Measurements from ENCODE around the gene STPG3. TPM values are rescaled to one million over a fixed set of nuclear protein-coding genes. Genes with fewer than 3 reads are reported as not detected.

STPG3 gene
- total and polyA plus RNA-seq, 2 experiments from 2014 or later = not detected

DNA sequence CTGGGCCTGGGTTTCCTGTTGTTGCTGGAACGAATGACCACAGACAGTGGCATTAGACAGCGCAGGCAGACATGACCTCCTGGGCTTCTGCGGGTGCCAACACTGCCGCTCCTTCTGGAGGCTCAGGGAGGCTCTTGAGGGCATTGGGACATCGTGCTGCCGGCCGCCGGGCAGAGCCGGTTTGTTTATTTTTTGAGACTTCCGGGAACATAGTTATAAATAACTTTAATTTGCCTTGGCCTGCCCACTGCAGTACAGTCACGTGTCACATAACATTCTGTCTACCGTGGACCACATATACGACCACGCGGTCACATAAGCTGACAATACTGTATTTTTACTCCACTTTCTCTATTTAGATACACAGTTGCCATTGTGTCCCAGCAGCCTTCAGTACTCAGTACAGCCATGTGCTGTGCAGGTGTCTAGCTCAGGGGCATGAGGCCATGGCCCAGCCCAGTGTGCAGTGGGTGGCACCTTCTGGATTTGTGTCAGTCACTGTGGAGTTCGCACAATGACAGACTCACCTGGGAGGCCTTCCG, 18.2 kb downstream of the STPG3 start:
- Histone ChIP-seq H3K9me3 (ENCODE audit: low read depth) (no peaks in the 10 kb centered on the region), H3K27me3 (replicated peaks; ENCODE audit: insufficient read depth) (no peaks in the 10 kb centered on the region), H3K4me2 (ENCODE audit: unreplicated experiment) (no peak overlapping the region), H3K27ac (no peak overlapping the region), H3K9me2 (ENCODE audit: insufficient read depth) (no peaks in the 10 kb centered on the region), H4K20me1 (ENCODE audit: insufficient read depth) (no peaks in the 10 kb centered on the region), H3K9ac (no peak overlapping the region), H3K79me2 (ENCODE audit: insufficient read depth) (0 out of 2 replicates have a peak, but pooled peaks cover 7% of the 10 kb centered on the region), H2AFZ (no peak overlapping the region), H3F3A (ENCODE audit: insufficient read depth) (no peaks in the 10 kb centered on the region), H3K36me3 (ENCODE audit: low read depth) (no peaks in the 10 kb centered on the region; the same call in 1 of the 2 replicates), H3K4me1 (ENCODE audit: insufficient read depth) (no peaks in the 10 kb centered on the region), H3K4me3 (no peak overlapping the region)
- no peak for TF ChIP-seq EZH2 (IDR thresholded peaks at IDR 0.05; ENCODE audit: insufficient read depth, poor library complexity, severe bottlenecking)
- no peak for TF ChIP-seq EZH2phosphoT487 (IDR thresholded peaks at IDR 0.05; ENCODE audit: insufficient read depth, low read depth)
- WGBS, 2 experiments (ENCODE audit: low coverage in 1 of 2, low lambda C conversion rate in 2 of 2, missing lambda C conversion rate in 2 of 2) = 80 to 83% methylated on average over 17 of the region's 17 CpGs
- no peak for DNase-seq
- in situ Hi-C loops (cut with MboI) = no loop called here

DNA sequence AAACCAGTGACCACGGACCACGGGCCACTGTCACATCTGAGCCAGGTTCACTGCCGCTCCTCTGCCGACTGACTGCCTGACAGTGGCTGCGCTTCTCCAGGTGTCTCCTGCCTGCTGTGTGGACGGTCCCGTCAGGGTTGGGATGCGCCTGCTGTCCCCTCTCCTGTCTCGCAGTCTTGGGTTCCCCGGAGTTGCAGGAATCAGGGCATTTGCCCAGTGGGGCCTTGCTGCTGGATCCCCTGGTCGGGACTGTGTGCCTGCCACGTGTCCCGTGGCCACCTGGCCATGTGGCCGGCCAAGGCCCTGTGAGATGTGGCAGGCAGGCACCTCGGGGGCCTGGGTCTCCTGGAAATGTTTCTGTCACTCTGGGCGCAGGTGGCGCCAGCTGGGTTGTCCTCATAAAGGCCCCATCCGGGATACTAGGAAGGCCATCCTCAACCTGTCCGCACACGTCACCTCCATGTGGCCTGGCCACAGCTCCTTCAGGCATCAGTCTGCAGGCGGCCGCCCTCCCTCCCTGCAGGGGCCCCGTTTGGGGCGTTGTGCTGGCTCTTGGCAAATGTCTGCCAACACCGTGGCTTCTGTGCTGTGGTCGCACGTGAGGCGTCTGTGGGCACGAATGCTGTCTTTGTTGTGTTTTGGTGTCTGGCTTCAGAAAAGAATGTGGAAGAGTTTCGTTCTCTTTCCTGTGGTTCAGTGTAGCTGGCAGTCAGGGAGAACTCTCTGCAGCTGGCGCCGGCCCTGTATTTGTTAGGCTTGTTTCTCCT, 20.0 kb downstream of the STPG3 start:
- no peaks in the 10 kb centered on the region for H4K20me1 ChIP-seq (ENCODE audit: insufficient read depth)
- H3K79me2 ChIP-seq (ENCODE audit: insufficient read depth) = no peaks in the 10 kb centered on the region
- TF ChIP-seq EZH2phosphoT487 (IDR thresholded peaks at IDR 0.05; ENCODE audit: insufficient read depth, low read depth) = no peak
- no peak for TF ChIP-seq EZH2 (IDR thresholded peaks at IDR 0.05; ENCODE audit: insufficient read depth, poor library complexity, severe bottlenecking)
- in situ Hi-C loops (cut with MboI) = no loop called here
- no peak overlapping the region for H3K4me3 ChIP-seq
- H2AFZ ChIP-seq = no peak overlapping the region
- no peak for DNase-seq
- no peaks in the 10 kb centered on the region for H3K27me3 ChIP-seq (replicated peaks; ENCODE audit: insufficient read depth)
- H3K4me1 ChIP-seq (ENCODE audit: insufficient read depth) = no peaks in the 10 kb centered on the region
- H3K9ac ChIP-seq = no peak overlapping the region
- H3K27ac ChIP-seq = no peak overlapping the region
- no peaks in the 10 kb centered on the region for H3K9me2 ChIP-seq (ENCODE audit: insufficient read depth)
- no peaks in the 10 kb centered on the region; the same call in 1 of the 2 replicates for H3K36me3 ChIP-seq (ENCODE audit: low read depth)
- H3K9me3 ChIP-seq (ENCODE audit: low read depth) = no peaks in the 10 kb centered on the region
- no peaks in the 10 kb centered on the region for H3F3A ChIP-seq (ENCODE audit: insufficient read depth)
- whole genome bisulfite sequencing, 2 experiments (ENCODE audit: low coverage in 1 of 2, low lambda C conversion rate in 2 of 2, missing lambda C conversion rate in 2 of 2) = 86 to 90% methylated on average over 29 to 32 of the region's 32 CpGs
- no peak overlapping the region for H3K4me2 ChIP-seq (ENCODE audit: unreplicated experiment)

DNA sequence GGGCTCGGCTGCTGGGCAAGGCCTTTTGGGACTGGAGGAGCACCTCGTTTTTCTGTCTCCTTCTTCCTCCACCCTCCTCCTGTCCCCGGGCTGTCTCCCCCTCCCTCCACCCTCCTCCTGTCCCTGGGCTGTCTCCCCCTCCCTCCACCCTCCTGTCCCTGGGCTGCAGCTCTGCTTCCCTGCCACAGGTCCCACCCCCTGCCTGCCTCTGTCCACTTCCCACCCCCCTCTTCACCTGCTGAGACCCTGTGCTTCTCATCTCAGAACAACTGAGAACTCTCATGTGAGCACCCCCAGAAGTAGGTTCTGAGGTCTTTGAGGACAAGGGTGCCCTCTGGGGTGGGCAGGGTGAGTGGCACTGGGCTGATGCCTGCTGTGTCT, 20.6 kb downstream of the STPG3 start:
- no peak for DNase-seq
- Histone ChIP-seq H3K4me3 (no peak overlapping the region), H3K9me2 (ENCODE audit: insufficient read depth) (no peaks in the 10 kb centered on the region), H3K27me3 (replicated peaks; ENCODE audit: insufficient read depth) (no peaks in the 10 kb centered on the region), H3K9ac (no peak overlapping the region), H3K27ac (no peak overlapping the region), H4K20me1 (ENCODE audit: insufficient read depth) (no peaks in the 10 kb centered on the region), H3K36me3 (ENCODE audit: low read depth) (no peaks in the 10 kb centered on the region; the same call in 1 of the 2 replicates), H3K79me2 (ENCODE audit: insufficient read depth) (no peaks in the 10 kb centered on the region), H3K4me1 (ENCODE audit: insufficient read depth) (peaks cover under 1% of the 10 kb centered on the region; the same call in 1 of the 2 replicates), H3K4me2 (ENCODE audit: unreplicated experiment) (no peak overlapping the region), H3K9me3 (ENCODE audit: low read depth) (no peaks in the 10 kb centered on the region), H2AFZ (no peak overlapping the region), H3F3A (ENCODE audit: insufficient read depth) (no peaks in the 10 kb centered on the region)
- WGBS, 2 experiments (ENCODE audit: low coverage in 1 of 2, low lambda C conversion rate in 2 of 2, missing lambda C conversion rate in 2 of 2) = 30 to 40% methylated on average over 2 to 3 of the region's 3 CpGs
- TF ChIP-seq EZH2 (IDR thresholded peaks at IDR 0.05; ENCODE audit: insufficient read depth, poor library complexity, severe bottlenecking) (no peak), EZH2phosphoT487 (IDR thresholded peaks at IDR 0.05; ENCODE audit: insufficient read depth, low read depth) (no peak)
- in situ Hi-C loops (cut with MboI) = no loop called here

DNA sequence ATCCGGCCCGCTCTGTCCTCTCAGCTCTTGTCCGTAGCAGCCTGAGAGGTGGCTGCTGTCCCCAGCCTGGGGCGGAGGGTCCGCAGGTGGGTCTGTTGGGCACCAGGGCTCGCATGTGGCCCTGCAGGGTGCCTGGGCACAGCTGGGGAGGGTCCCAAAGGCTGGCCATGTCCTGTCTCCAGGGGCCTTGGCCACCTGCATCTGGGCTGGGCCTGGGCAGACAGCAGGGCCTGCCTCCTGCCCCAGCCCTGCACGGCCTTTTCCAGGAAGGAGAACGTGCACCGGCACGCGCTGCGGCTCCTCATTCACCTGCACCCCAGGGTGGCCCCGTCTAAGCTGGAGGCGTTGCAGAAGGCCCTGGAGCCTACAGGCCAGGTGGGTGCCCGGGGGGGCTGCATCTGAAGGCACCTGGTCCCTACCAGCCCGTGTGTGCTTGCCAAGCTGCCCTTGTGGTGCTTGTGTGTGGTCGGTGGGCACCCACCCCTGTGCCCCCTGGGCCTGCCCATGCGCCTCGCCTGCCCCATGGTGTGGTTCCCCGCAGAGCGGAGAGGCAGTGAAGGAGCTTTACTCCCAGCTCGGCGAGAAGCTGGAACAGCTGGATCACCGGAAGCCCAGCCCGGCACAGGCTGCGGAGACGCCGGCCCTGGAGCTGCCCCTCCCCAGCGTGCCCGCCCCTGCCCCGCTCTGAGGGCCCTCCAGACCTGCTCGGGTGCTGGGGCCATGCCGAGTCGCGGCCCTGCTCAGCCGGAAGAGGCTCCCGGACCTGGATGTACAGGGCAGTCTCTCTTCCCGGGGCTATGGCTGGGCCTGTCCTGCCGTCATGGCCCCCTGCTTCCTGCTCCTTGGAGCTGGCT, 21.4 kb downstream of the STPG3 start:
- H3K4me2 ChIP-seq (ENCODE audit: unreplicated experiment) = no peak overlapping the region
- peaks cover 8% of the 10 kb centered on the region for H3K4me1 ChIP-seq (ENCODE audit: insufficient read depth)
- H3F3A ChIP-seq (ENCODE audit: insufficient read depth) = no peaks in the 10 kb centered on the region
- in situ Hi-C loops (cut with MboI) = no loop called here
- H3K9me3 ChIP-seq (ENCODE audit: low read depth) = no peaks in the 10 kb centered on the region
- no peaks in the 10 kb centered on the region for H3K9me2 ChIP-seq (ENCODE audit: insufficient read depth)
- no peaks in the 10 kb centered on the region; the same call in 1 of the 2 replicates for H3K36me3 ChIP-seq (ENCODE audit: low read depth)
- H2AFZ ChIP-seq = no peak overlapping the region
- H3K79me2 ChIP-seq (ENCODE audit: insufficient read depth) = no peaks in the 10 kb centered on the region
- WGBS, 2 experiments (ENCODE audit: low coverage in 1 of 2, low lambda C conversion rate in 2 of 2, missing lambda C conversion rate in 2 of 2) = 90 to 91% methylated on average over 21 to 36 of the region's 39 CpGs
- H3K27ac ChIP-seq = no peak overlapping the region
- TF ChIP-seq EZH2phosphoT487 (IDR thresholded peaks at IDR 0.05; ENCODE audit: insufficient read depth, low read depth) (no peak), EZH2 (IDR thresholded peaks at IDR 0.05; ENCODE audit: insufficient read depth, poor library complexity, severe bottlenecking) (no peak)
- H3K27me3 ChIP-seq (replicated peaks; ENCODE audit: insufficient read depth) = no peaks in the 10 kb centered on the region
- no peak overlapping the region for H3K4me3 ChIP-seq
- no peak overlapping the region for H3K9ac ChIP-seq
- H4K20me1 ChIP-seq (ENCODE audit: insufficient read depth) = no peaks in the 10 kb centered on the region
- DNase-seq = no peak

All from GM23248 (cell line).